Loucy (cell line): Measurements from ENCODE around the gene SHROOM3.

Experiments
- H2AFZ ChIP-seq: fragments of 200-600 bp; sonication (generic); 2 replicates; pipeline ENCODE4 v1.6.0; 2016; ENCODE audit warnings: antibody characterized with exemption, mild to moderate bottlenecking, low read length, moderate library complexity
- H3F3A ChIP-seq: fragments of 200-600 bp; 2 replicates; pipeline ENCODE4 v1.6.0; 2016; ENCODE audit warnings: antibody characterized with exemption, low read depth, mild to moderate bottlenecking
- H3K27me3 ChIP-seq: fragments of 200-600 bp; sonication (generic); 2 replicates; pipeline ENCODE4 v1.6.1; 2014; ENCODE audit warnings: low read length, mild to moderate bottlenecking; ENCODE audit not compliant: insufficient read depth, poor library complexity, severe bottlenecking
- H3K36me3 ChIP-seq: fragments of 200-600 bp; sonication (generic); 2 replicates; pipeline ENCODE4 v1.6.1; 2016; ENCODE audit warnings: low read length; ENCODE audit not compliant: insufficient read depth
- H3K4me1 ChIP-seq: fragments of 200-600 bp; sonication (generic); 2 replicates; pipeline ENCODE4 v1.5.1; 2014; ENCODE audit warnings: low read length, mild to moderate bottlenecking; ENCODE audit not compliant: insufficient read depth, poor library complexity, severe bottlenecking
- H3K4me2 ChIP-seq: fragments of 200-600 bp; sonication (generic); 2 replicates; pipeline ENCODE4 v1.6.0; 2014; ENCODE audit warnings: antibody characterized with exemption, low read length, low read depth, mild to moderate bottlenecking; ENCODE audit not compliant: poor library complexity, severe bottlenecking
- H3K4me3 ChIP-seq: fragments of 200-600 bp; sonication (generic); 2 replicates; pipeline ENCODE4 v1.5.1; 2014; ENCODE audit warnings: low read length, mild to moderate bottlenecking, mixed read lengths; ENCODE audit not compliant: poor library complexity, severe bottlenecking
- H3K79me2 ChIP-seq: fragments of 200-600 bp; sonication (generic); 2 replicates; pipeline ENCODE4 v1.6.1; 2014; ENCODE audit warnings: low read length; ENCODE audit not compliant: insufficient read depth
- H3K9ac ChIP-seq: fragments of 200-600 bp; sonication (generic); 2 replicates; pipeline ENCODE4 v1.6.0; 2014; ENCODE audit warnings: mild to moderate bottlenecking, low read depth, low read length, moderate library complexity; ENCODE audit not compliant: poor library complexity, severe bottlenecking
- H3K9me2 ChIP-seq: fragments of 200-600 bp; sonication (generic); replicated peaks from 2 replicates; pipeline ENCODE4 v1.6.1; 2016; ENCODE audit warnings: low read depth, low read length, mixed read lengths
- H3K9me3 ChIP-seq: fragments of 200-600 bp; sonication (generic); 2 replicates; pipeline ENCODE4 v1.6.1; 2014; ENCODE audit warnings: mild to moderate bottlenecking, antibody characterized with exemption, low read length, low read depth; ENCODE audit not compliant: insufficient read depth
- H4K20me1 ChIP-seq: fragments of 200-600 bp; sonication (generic); 2 replicates; pipeline ENCODE4 v1.6.0; 2014; ENCODE audit warnings: antibody characterized with exemption, low read length, mild to moderate bottlenecking; ENCODE audit not compliant: insufficient read depth, poor library complexity, severe bottlenecking
- EZH2phosphoT487 ChIP-seq: fragments of 200-600 bp; IDR thresholded peaks from 2 replicates; pipeline ENCODE4 v1.6.1; 2018; ENCODE audit warnings: antibody characterized with exemption, mild to moderate bottlenecking, moderate library complexity, borderline replicate concordance
- TF ChIP-seq, protein P1 (sequence below): fragments of 200-600 bp; sonication (generic); conservative IDR thresholded peaks from 2 replicates; pipeline ENCODE4 v1.5.1; 2014; ENCODE audit warnings: mild to moderate bottlenecking, antibody characterized with exemption, low read length

The SHROOM3 gene

DNA sequence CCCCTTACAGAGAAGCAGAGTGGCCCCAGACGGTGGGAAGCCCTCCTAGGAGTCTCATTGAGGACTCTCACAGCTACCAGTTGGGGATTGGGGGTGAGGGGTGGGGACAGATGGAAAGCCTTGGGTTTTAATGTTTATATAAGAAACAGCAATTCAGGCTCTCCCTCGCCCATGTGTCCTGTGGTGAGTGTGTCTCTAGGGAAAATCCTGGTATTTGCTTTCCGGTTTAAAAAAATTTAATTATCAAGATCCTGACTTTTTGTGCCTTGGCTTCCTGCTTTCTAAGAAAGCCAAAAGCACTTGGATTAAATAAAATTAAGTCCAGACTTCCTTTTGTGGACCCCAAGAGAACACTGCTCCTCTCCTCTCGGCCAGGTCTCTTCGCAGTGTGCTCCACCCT, 369.1 kb downstream of the SHROOM3 start:
- Histone ChIP-seq H3K4me2 (no peak overlapping the region), H3K4me3 (no peak overlapping the region), H3K36me3 (no peaks in the 10 kb centered on the region), H3K9me3 (peaks cover 3% of the 10 kb centered on the region; the same call in 1 of the 2 replicates), H3K9ac (no peak overlapping the region), H3K27me3 (no peaks in the 10 kb centered on the region), H2AFZ (no peak overlapping the region), H3K4me1 (peaks cover 8% of the 10 kb centered on the region), H3K79me2 (no peaks in the 10 kb centered on the region), H3F3A (no peaks in the 10 kb centered on the region), H3K9me2 (no peaks in the 10 kb centered on the region), H4K20me1 (no peaks in the 10 kb centered on the region)
- TF ChIP-seq, protein P1, sequence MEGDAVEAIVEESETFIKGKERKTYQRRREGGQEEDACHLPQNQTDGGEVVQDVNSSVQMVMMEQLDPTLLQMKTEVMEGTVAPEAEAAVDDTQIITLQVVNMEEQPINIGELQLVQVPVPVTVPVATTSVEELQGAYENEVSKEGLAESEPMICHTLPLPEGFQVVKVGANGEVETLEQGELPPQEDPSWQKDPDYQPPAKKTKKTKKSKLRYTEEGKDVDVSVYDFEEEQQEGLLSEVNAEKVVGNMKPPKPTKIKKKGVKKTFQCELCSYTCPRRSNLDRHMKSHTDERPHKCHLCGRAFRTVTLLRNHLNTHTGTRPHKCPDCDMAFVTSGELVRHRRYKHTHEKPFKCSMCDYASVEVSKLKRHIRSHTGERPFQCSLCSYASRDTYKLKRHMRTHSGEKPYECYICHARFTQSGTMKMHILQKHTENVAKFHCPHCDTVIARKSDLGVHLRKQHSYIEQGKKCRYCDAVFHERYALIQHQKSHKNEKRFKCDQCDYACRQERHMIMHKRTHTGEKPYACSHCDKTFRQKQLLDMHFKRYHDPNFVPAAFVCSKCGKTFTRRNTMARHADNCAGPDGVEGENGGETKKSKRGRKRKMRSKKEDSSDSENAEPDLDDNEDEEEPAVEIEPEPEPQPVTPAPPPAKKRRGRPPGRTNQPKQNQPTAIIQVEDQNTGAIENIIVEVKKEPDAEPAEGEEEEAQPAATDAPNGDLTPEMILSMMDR = no peak
- TF ChIP-seq EZH2phosphoT487 = no peak

GRCh38 chr4:76806346-76806745, 371.3 kb downstream of the SHROOM3 start:
- Histone ChIP-seq H4K20me1 (no peaks in the 10 kb centered on the region), H3K9me3 (peaks cover 3% of the 10 kb centered on the region; the same call in 1 of the 2 replicates), H3F3A (no peaks in the 10 kb centered on the region), H3K27me3 (no peaks in the 10 kb centered on the region), H3K79me2 (no peaks in the 10 kb centered on the region), H3K36me3 (no peaks in the 10 kb centered on the region), H3K9me2 (no peaks in the 10 kb centered on the region), H3K4me1 (peaks cover 8% of the 10 kb centered on the region), H3K4me3 (no peak overlapping the region), H3K9ac (no peak overlapping the region), H2AFZ (no peak overlapping the region), H3K4me2 (no peak overlapping the region)
- TF ChIP-seq, protein P1 = no peak
- TF ChIP-seq EZH2phosphoT487 = no peak

DNA sequence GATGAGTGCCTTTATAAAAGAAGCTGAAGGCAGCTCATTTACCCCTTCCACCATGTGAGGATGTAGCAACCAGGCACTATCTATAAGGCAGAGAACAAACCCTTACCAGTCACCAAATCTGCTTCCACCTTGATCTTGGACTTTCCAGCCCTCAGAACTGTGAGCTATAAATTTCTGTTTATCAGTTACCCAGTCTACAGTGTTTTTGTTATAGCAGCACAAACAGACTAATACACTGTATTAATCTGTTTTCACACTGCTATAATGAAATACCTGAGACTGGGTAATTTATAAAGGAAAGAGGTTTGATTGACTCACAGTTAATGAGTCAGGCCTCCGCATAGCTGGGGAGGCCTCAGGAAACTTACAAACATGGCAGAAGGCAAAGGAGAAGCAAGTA, 371.7 kb downstream of the SHROOM3 start:
- Histone ChIP-seq H3F3A (no peaks in the 10 kb centered on the region), H3K36me3 (no peaks in the 10 kb centered on the region), H3K79me2 (no peaks in the 10 kb centered on the region), H3K27me3 (no peaks in the 10 kb centered on the region), H3K4me1 (peaks cover 8% of the 10 kb centered on the region), H3K9me3 (peaks cover 3% of the 10 kb centered on the region; the same call in 1 of the 2 replicates), H3K4me3 (no peak overlapping the region), H3K9me2 (no peaks in the 10 kb centered on the region), H3K4me2 (no peak overlapping the region), H2AFZ (no peak overlapping the region), H4K20me1 (no peaks in the 10 kb centered on the region), H3K9ac (no peak overlapping the region)
- TF ChIP-seq EZH2phosphoT487 = no peak
- TF ChIP-seq, protein P1 = no peak
